IPS-18c (cell line): ENCODE measurements around the gene CHCHD1.
"Not testable (repeated sequence)": the region's sequence is repeated elsewhere in the genome, so short reads cannot be mapped to it uniquely, and the experiment has no call there.

Source experiments
- H3K4me3 ChIP-seq: 2 replicates; pipeline ENCODE4 v1.7.0; 2013; ENCODE audit warnings: low read depth, mild to moderate bottlenecking, low read length, moderate library complexity; ENCODE audit not compliant: insufficient read depth
- H3K9me3 ChIP-seq: one replicate; pipeline ENCODE4 v1.6.1; 2013; ENCODE audit warnings: mild to moderate bottlenecking, low read length, moderate library complexity; ENCODE audit not compliant: control insufficient read depth, insufficient read depth

The CHCHD1 gene

DNA sequence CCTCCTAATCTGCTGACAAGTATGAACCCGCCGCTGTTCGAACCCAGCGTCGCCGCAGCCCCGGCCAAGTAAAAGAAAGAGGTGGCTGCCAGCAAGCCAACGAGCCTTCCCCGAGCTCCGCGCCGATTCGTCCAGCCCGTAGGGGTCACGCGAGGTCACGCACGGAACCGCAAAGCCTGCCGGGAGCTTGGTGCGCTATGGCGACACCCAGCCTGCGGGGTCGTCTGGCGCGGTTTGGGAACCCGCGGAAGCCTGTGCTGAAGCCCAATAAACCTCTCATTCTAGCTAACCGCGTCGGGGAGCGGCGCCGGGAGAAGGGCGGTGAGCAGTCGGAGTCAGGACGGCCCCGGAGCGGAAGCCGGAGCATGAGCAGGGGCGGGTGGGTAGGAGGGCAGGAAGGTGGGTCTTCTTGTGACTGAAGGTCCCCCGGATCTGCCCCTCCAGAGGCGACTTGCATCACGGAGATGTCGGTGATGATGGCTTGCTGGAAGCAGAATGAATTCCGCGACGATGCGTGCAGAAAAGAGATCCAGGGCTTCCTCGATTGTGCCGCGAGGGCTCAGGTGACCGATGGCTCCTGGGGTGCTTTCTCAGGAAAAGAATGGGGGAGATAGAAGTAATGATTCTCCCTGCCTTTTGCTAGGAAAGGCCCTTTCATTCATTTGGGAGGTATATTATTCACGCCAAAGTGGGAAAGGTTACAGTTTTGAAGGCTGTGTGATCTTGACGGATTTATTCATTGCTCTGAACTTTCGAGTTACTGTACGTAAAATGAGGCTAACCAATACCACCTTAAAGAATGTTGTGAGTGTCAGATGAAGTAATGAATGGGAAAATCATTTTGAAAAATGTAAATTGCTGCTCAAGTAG lies at the start of gene CHCHD1:
Gene CHCHD1, plus strand, starts transcription at position 170 of the 870 bp plus-strand sequence. Its CDS starts 28 bp downstream, at position 198.
- H3K9me3 ChIP-seq: no peaks in the 10 kb centered on the region

DNA sequence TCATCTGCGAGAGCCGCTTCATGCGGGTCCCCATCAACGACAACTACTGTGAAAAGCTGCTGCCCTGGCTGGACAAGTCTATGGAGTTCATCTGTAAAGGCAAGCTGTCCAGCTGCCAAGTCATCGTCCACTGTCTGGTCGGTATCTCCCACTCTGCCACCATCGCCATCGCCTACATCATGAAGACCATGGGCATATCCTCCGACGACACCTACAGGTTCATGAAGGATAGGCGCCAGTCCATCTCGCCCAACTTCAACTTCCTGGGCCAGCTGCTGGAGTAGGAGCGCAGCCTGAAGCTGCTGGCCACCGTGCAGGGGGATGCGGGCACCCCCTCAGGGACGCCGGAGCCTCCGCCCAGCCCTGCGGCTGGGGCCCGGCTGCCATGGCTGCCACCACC lies 49.4 kb upstream of the CHCHD1 start:
- Histone ChIP-seq H3K9me3 (no peaks in the 10 kb centered on the region), H3K4me3 (no peak overlapping the region)

More for the DNA sequence above, at the start of gene CHCHD1:
- peak within 1 kb of the TSS; percentile 91 for H3K4me3 ChIP-seq

DNA sequence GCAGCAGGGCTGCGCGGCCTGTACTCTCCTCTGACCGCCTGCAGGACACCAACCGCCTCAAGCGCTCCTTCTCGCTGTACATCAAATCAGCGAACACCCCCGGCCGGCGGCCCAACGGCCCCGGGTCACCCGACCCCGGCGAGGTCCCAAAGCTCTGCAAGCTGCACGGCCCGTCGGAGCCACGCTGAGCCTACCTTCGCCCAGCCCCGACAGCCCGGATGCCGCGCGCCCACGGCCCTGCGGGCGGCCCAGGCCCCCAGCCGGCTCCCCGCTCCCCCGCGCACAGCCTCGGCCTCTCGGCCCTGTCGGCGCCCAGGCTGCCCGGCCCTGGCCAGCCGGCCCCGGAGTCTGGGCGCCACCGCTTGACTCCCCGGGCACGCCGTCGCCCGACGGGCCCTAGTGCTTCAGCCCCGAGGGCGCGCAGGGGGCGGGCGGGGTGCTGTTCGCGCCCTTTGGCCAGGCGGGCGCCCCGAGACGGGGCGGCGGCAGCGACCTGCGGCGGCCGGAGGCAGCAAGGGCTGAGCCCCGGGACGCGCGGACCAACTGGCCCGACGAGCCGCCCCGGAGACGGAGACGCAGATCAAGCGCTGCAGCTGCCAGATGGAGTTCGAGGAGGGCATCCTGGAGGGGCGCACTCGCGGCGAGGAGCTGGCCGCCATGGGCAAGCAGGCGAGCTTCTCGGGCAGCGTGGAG lies 48.8 kb upstream of the CHCHD1 start:
- H3K9me3 ChIP-seq: no peaks in the 10 kb centered on the region
- H3K4me3 ChIP-seq: no peak overlapping the region

DNA sequence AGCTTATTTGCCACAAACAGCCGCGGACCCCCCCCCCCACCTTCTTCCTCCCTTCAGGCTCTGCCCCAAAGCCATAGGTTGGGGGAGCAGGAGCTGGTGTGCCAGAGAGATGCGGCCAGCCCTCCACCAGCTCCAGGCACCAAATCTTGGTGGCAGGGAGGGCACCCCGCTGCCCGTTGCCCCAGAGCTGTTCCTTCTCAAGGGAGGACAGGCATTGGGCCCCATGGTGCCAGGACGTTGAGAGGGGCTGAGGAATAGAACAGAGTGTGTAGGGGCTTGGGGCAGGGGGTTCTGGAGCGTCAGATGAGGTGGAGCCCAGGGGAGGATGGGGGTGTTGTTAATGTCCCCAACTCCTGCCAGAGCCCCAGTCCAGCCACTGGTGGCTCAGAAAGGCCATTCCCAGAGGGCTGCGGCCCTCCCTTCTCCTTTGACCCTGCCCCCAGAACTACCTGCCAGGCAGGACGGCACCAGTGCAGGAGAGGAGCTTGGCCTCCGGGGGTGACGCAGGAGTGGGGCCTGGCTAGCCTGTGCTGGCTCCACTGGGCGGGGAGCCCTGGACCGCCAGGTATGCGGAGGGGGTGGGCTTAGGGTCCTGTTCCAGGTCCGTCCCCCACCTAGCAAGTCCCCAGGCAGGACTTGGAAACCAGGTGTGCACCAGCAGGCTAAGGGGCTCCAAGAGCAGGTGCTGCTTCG lies 47.7 kb upstream of the CHCHD1 start:
- no peaks in the 10 kb centered on the region for H3K9me3 ChIP-seq
- no peak overlapping the region for H3K4me3 ChIP-seq

DNA sequence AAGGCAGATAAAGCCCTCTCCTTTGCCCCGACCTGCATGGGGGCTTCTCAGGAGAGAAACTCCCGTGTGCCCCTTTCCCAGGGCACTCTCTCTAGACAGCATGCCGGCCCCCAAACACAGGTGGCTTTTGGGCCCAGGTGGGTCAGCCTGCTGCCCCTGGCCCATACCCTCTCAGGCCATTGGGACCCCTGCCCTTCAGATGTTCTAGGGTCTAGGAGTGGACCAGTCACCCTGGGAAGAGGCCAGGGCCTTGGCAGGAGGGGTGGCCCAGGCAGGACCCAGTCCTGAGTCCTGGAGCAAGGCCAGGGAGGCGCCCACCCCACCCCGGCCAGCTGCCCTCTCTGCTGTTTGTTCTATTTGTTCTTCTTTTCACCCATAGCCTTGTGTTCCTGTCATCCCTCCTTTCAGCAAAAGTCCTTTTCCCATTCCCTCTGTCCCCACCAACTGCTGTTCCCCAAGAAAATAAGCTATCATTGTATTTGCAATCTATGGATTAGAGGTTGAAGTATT lies 47.0 kb upstream of the CHCHD1 start:
- Histone ChIP-seq H3K4me3 (no peak overlapping the region), H3K9me3 (no peaks in the 10 kb centered on the region)

DNA sequence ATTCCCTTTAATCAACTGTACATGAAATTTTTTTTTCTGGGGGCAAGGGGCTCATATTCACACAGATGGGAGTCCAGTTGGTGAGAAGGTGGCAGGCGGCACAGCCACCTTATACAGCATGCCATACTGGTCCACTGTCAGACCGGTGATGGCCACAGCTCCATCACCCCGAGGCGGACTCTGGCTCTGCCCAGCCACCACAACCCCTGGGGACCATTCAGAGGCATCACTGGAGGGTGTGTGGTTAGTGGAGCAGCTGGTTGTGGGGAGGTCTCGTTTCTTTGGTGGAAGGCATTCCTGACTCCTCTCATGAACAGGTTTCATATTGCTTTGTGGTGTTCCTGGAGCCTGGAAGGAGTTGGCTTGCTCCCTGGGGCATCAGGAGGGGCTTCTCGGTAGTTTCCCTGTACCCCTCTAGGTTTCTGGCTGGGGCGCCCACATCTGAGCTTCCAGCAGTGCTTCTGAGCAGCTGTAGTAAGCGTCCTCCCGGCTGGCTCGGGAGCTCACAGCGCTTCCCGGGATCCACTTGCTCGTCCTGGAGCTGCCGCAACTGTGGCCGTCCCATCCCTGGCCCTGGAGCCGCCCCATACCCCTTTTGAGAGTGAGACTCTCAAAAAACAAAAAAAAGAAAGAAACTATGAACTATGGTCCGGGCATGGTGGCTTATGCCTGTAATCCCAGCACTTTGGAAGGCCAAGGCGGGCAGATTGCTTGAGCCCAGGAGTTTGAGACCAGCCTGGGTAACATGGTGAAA lies 41.2 kb upstream of the CHCHD1 start:
- not testable (repeated sequence) for H3K9me3 ChIP-seq

DNA sequence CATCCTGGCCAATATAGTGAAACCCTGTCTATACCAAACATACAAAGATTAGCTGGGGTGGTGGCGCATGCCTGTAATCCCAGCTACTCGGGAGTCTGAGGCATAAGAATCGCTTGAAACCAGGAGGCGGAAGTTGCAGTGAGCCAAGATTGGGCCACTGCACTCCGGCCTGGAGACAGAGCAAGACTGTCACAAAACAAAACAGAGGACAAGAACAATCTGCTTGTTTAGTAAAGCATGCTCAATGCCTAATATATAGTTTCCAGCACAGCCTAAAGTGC lies 39.5 kb upstream of the CHCHD1 start:
- H3K4me3 ChIP-seq: no peak overlapping the region
- peaks cover 3% of the 10 kb centered on the region for H3K9me3 ChIP-seq

More for the DNA sequence above, 41.2 kb upstream of the CHCHD1 start:
- H3K4me3 ChIP-seq: not testable (repeated sequence)

DNA sequence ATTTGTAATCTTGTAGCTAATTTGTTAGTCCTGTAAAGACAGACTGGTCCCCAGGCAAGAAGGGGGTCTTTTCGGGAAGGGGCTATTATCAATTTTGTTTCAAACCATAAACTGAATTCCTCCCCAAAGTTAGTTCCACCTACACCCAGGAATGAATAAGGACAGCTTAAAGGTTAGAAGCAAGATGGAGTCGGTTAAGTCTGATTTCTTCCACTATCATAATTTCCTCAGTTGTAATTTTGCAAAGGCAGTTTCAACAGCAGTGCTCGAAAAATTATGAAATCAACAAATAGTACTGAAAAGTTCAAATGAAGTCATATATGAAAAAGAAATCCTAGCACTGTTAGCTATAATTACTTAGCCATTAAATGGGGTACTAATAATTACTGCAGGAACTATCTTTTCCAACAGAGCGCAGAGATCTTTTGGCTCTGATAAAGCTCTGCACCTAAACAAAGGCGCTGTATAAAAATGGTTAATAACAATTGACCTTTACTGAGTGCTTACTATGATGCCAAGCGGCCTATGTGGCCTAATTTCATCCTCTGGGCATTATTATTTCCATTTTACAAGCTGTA lies 38.4 kb upstream of the CHCHD1 start:
- peaks cover 3% of the 10 kb centered on the region for H3K9me3 ChIP-seq
- peak overlapping the region; percentile 67 for H3K4me3 ChIP-seq

DNA sequence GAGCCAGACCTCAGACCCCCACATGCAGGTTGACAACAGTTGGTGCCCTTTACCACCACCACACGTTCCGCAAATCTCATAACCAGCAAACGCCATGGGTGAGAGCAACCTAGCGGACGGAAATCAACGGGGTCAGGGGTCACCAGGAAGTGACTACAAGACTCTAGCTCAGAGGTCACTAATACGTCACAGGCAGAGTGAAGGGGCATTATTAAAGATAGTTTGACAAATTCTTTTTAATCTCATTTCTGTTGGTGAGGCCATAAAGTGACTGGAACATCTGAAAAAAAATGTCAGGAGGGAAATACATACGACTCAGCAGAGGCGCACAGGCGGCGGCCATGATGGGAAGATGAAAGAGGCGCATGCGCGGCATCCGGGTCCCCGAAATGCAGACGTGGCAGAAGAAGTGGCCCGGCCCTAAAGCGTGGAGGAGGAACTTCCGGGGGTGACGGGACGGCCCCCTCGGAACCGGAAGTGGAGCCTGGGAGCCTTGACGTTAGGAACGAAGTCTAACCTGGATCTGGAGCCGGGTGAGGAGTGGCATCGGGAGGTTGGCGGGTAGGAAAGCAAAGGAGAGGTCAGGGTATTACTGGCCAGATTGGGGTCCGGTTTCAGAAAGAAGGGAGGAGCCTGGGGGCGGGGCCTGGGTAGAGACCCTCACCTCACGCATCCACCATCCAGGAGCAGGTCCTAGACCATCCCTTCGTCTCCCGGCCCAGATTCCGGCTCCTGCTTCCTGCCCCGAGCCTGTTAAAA lies 37.8 kb upstream of the CHCHD1 start, which contains the start of gene SEC24C:
Gene SEC24C, plus strand, starts transcription at position 468 of the 759 bp plus-strand sequence. CDS start 2,461 bp downstream, outside the sequence.
- Histone ChIP-seq H3K9me3 (peaks cover 3% of the 10 kb centered on the region), H3K4me3 (peak within 1 kb of the TSS; percentile 67)

DNA sequence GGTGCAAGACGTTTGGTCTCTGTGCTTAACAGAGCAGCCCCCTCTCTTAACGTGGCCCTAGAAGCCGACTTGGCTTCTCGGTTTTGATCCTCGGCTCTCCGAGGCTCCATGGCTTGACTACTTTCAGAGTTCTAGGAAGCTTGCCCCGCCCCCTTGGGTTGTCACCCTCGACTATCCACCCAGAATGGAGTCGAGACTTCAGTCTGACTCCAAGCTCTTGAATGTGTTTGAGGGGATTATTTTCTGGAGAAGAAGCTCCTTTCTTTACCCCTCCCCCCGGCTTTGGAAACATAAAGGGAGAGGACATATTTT lies 37.2 kb upstream of the CHCHD1 start:
- H3K9me3 ChIP-seq: peaks cover 3% of the 10 kb centered on the region

DNA sequence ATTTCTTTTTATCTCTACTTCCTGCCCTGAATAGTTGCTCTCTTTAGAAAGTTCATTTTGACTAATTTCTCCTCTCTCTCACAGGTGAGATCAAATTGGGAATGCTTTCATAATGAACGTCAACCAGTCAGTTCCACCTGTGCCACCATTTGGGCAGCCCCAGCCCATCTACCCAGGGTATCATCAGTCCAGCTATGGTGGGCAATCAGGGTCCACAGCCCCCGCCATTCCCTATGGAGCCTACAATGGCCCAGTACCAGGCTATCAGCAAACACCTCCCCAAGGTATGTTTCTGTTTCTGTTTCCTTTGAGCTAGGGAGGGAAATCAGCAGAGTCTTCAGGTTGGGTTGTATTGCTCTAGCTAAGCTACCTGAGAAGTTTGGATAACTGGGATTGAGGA lies 35.1 kb upstream of the CHCHD1 start:
- H3K4me3 ChIP-seq: no peak overlapping the region
- peaks cover 3% of the 10 kb centered on the region for H3K9me3 ChIP-seq

More for the DNA sequence above, 37.2 kb upstream of the CHCHD1 start:
- H3K4me3 ChIP-seq: peak overlapping the region; percentile 67

DNA sequence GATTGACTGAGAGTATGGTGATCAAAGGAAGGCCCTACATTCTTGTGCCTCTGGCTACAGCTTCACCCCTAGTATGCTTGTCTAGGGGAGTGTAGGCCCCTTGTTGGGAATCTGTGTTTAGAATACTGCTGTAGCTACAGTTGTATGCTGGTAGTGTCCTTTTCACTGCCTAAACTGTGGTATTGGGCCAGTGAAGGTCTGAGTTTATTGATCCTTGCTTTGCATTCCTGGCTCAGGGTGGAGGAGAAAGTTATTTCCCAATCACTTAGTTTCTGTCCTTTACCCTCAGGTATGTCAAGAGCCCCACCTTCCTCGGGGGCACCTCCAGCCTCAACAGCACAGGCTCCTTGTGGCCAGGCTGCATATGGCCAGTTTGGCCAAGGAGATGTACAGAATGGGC lies 31.0 kb upstream of the CHCHD1 start:
- Histone ChIP-seq H3K9me3 (peaks cover 2% of the 10 kb centered on the region), H3K4me3 (no peak overlapping the region)

DNA sequence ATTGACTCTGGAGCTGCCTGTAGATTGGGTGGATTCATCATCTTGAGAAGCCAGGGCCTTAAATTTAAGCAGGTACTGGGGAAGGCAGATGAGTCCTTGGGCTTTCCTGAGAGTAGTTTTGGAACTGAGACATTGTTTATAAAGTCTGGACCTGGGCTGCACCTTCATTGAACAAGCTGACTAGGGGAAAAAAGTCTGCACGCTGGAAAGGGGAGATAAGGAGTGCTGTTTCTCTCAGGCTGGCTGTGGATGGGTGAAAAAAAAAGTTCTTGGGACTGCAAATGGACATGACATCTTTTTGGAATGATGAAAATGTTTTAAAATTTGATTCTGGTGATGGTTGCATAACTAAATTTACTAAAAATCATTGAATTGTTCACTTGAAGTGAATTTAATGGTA lies 25.7 kb upstream of the CHCHD1 start:
- Histone ChIP-seq H3K4me3 (no peak overlapping the region), H3K9me3 (peaks cover 2% of the 10 kb centered on the region)

DNA sequence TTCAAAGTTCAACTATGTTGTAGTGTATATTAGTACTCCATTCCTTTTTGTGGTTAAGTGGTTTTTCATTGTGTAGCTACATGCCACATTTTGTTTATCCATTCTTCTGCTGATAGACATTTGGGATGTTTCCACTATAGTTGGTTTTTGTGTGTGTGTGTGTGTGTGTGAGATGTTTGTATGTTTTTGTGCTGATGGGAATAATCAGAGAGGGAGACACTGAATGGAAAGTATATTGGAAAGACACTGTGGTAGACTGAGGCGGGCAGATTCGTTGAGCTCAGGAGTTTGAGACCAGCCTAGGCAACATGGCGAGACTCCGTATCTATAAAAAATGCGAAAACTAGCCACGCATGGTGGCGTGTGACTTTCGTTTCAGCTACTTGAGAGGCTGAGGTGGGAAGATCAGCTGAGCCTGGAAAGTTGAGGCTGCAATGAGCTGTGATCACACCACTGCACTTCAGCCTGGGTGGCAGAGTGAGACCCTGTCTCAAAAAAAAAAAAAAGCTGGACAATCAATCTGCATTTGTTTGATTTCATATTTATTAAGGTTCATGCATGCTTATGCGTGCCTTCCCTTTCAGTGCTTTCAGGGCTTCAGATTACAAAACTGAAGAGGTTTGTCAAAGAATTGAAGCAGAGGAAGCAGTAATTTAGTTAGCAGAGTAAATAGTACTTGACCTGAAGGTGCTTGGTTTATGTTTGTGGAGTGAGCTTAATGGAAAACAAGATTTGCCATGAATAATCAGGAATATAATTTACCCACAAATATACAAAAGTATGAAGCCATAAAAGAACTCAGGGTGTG lies 22.9 kb upstream of the CHCHD1 start:
- Histone ChIP-seq H3K4me3 (no peak overlapping the region), H3K9me3 (no peaks in the 10 kb centered on the region)

DNA sequence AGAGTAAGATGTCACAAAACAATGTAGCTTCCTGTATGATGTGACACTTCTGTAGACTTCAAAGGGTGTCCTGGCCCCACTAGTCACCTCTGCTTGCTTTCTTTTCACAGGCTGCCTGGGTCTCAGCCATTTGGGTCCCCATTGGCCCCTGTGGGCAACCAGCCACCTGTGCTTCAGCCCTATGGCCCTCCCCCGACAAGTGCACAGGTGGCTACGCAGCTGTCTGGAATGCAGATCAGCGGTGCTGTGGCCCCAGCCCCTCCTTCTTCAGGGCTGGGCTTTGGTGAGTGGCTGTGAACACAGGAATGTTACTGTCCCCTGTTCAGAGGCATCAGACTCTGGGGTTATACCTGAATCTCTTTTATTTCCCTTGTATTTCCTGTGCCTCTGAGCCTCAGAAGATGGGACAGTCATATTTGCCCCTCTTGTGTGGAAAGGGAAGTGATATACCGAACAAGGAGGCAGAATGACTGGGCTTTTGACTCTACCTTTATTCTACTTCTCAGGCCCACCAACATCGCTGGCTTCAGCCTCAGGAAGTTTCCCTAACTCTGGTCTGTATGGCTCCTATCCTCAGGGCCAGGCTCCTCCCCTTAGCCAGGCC lies 22.2 kb upstream of the CHCHD1 start:
- no peak overlapping the region for H3K4me3 ChIP-seq
- H3K9me3 ChIP-seq: no peaks in the 10 kb centered on the region
